Measurements from ENCODE around the gene SRPRA. TPM values are rescaled to one million over a fixed set of nuclear protein-coding genes. Genes with fewer than 3 reads are reported as not detected.

SRPRA gene
- total RNA-seq, 2 experiments from 2014 or later, result 121 to 125 TPM

DNA sequence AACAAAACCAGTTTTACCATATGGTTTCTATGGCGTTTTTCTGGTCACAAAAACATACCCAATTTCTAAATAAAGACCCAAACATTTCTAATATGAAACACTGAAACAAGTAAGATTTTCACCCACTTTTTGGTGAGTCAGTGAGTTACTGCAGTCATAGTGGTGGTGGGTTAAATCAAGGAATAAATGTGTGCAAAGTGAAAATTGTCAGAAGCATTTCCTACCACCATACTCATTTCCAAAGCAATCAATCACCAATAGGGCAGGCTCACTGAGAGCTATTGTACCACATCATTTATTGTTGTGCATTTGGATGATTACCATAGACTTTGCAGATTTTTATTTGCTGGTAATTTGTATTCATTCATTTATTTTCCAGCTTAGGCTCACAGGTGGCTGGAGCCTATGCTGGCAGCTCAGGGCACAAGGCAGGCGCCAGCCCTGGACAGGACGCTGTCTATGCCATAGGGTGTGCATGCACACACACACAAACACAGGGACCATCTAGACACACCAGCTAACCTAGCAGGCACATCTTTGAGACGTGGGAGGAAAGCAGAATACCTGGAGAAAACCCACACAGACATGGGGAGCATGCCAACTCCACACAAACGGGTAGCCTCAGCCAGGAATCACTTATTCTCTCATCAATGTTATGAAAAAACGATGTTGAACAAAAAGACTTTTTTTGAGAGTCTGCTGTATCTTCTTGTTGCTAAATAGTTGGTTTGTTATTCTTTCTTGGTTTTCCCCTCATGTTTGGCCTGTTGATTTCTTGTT lies 52.0 kb downstream of the SRPRA start:
- ChIA-PET POLR2A (interaction anchor here (1.1 kb wide), 1 partner anchor 330 kb away, joined by 3 read pairs; no protein-coding TSS in a partner anchor), CTCF (no interaction called here)
- H3K36me3 Mint-ChIP-seq (ENCODE audit: low read depth), result no peaks in the 10 kb centered on the region
- DNase-seq, result no peak
- no peaks in the 10 kb centered on the region for H3K9me3 Mint-ChIP-seq
- no peak overlapping the region for H3K4me3 Mint-ChIP-seq
- peaks cover 26% of the 10 kb centered on the region for H3K4me1 Mint-ChIP-seq
- peaks cover 7% of the 10 kb centered on the region for H3K27me3 Mint-ChIP-seq
- no peak overlapping the region for H3K27ac Mint-ChIP-seq

DNA sequence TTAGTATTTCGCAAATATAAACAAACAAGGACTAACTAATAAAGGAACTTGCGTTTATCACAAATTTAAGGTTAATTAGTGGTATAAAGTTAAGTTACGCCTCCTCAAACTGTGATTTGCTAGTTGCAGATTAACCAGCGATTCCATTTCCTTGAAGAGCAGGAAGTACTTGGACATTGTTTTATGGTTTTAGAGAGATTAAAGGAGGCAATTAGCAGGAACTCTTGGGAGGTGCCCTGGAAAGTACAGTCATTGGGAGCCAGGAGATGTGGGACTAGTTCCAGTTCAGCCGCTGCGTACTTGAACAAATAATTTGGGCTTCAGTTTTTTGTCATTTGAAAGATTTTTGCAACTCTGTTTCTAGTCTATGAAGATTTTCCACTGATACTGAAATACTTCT lies 53.9 kb downstream of the SRPRA start:
- DNase-seq, result no peak
- POLR2A ChIA-PET, result no interaction called here
- CTCF ChIA-PET, result interaction anchor here (0.7 kb wide), 1 partner anchor 144 kb away, joined by 3 read pairs; no protein-coding TSS in a partner anchor
- H3K27ac Mint-ChIP-seq, result no peak overlapping the region
- H3K4me1 Mint-ChIP-seq, result peaks cover 44% of the 10 kb centered on the region
- H3K36me3 Mint-ChIP-seq (ENCODE audit: low read depth), result peaks cover 6% of the 10 kb centered on the region
- H3K4me3 Mint-ChIP-seq, result no peak overlapping the region
- peaks cover 7% of the 10 kb centered on the region for H3K27me3 Mint-ChIP-seq
- H3K9me3 Mint-ChIP-seq, result no peaks in the 10 kb centered on the region

DNA sequence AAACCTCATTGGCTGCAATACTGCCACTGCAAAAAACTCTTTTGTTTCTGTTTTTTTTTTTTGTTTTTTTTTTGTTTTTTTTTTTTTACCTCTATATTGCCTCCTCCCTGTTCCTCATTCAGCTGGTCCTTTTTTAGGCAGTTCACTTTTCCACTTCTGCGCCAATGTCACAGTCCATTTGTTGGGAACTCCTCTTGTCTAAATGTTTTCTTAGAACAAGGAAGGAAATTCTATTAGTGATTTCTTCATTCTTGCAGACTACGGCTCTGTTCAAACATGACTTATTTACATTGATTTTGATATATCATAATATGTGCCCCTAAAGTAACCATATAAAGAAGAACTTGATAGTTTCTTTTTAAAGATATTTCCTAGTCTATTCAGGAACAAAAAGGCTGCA lies 54.3 kb downstream of the SRPRA start:
- POLR2A ChIA-PET, result no interaction called here
- DNase-seq, result no peak
- CTCF ChIA-PET, result no interaction called here
- H3K4me3 Mint-ChIP-seq, result no peak overlapping the region
- peaks cover 7% of the 10 kb centered on the region for H3K27me3 Mint-ChIP-seq
- peaks cover 46% of the 10 kb centered on the region for H3K4me1 Mint-ChIP-seq
- H3K27ac Mint-ChIP-seq, result no peak overlapping the region
- H3K9me3 Mint-ChIP-seq, result no peaks in the 10 kb centered on the region
- H3K36me3 Mint-ChIP-seq (ENCODE audit: low read depth), result peaks cover 8% of the 10 kb centered on the region

Other genes with a start within 250 kb of the SRPRA start
- 1 to 10 TPM; 1.7 to 1.8 TPM for gene CDON, start 206.0 kb downstream of the SRPRA start, total RNA-seq
- 10 to 100 TPM; 26.5 to 26.8 TPM for gene RPUSD4, start 57.2 kb downstream of the SRPRA start, total RNA-seq
- gene FAM118B, start 57.1 kb downstream of the SRPRA start, total RNA-seq, result 1 to 10 TPM; 9.0 to 9.9 TPM
- gene FOXRED1, start 259 bp upstream of the SRPRA start, total RNA-seq, result 10 to 100 TPM; 34.4 to 36.4 TPM
- gene TIRAP, start 14.2 kb upstream of the SRPRA start, total RNA-seq, result 10 to 100 TPM; 14.2 to 17.0 TPM
- gene DCPS, start 35.2 kb upstream of the SRPRA start, total RNA-seq, result 10 to 100 TPM; 34.5 to 35.8 TPM
- 1 to 10 TPM; 7.4 to 8.5 TPM for gene ST3GAL4, start 86.8 kb upstream of the SRPRA start, total RNA-seq

Measured in activated CD4-positive, alpha-beta memory T cell treated with anti-CD3 and anti-CD28 coated beads, Interleukin-2, amount 10 ng/mL, durations not matched to agents 7 days and 5 days (primary cell).